Inflammatory macrophage treated with lipopolysaccharide for 1 hour (primary cell): ENCODE data around the gene COL17A1.

ENCODE experiments used
- DNase-seq, 2 donors: peaks; one replicate each; pipeline ENCODE4 v3.0.0-alpha.2; 2020 to 2022

Gene COL17A1

GRCh38 chr10:104029521-104029860, 56.2 kb downstream of the COL17A1 start:
- no peak for DNase-seq

GRCh38 chr10:104028823-104029520, 56.7 kb downstream of the COL17A1 start:
- DNase-seq = no peak

GRCh38 chr10:104028146-104028545, 57.5 kb downstream of the COL17A1 start:
- DNase-seq = no peak

- no peak for DNase-seq
Observed at GRCh38 chr10:104026762-104027161, 58.9 kb downstream of the COL17A1 start.

- no peak for DNase-seq
Observed at GRCh38 chr10:104025524-104025923, 60.2 kb downstream of the COL17A1 start.

- no peak for DNase-seq
Observed at GRCh38 chr10:104022026-104022425, 63.7 kb downstream of the COL17A1 start.

GRCh38 chr10:104021246-104021645, 64.4 kb downstream of the COL17A1 start:
- DNase-seq = no peak

- no peak for DNase-seq
Observed at GRCh38 chr10:104020020-104020419, 65.7 kb downstream of the COL17A1 start.

GRCh38 chr10:104018471-104018870, 67.2 kb downstream of the COL17A1 start:
- no peak for DNase-seq

- DNase-seq = no peak
Observed at GRCh38 chr10:104016661-104017060, 69.0 kb downstream of the COL17A1 start.

- peak in 1 of 2 donors; percentile 4 for DNase-seq
Observed at GRCh38 chr10:104014176-104014575, 71.5 kb downstream of the COL17A1 start.

- DNase-seq = no peak
Observed at GRCh38 chr10:104013489-104013888, 72.2 kb downstream of the COL17A1 start.

- no peak for DNase-seq
Observed at GRCh38 chr10:104011904-104012303, 73.8 kb downstream of the COL17A1 start.

- no peak for DNase-seq
Observed at GRCh38 chr10:104005172-104005863, 80.4 kb downstream of the COL17A1 start.

GRCh38 chr10:104002911-104003310, 82.8 kb downstream of the COL17A1 start:
- peak; percentile 29 to 43 for DNase-seq

GRCh38 chr10:103998805-103999204, 86.9 kb downstream of the COL17A1 start:
- no peak for DNase-seq

- no peak for DNase-seq
Observed at GRCh38 chr10:103995134-103995533, 90.5 kb downstream of the COL17A1 start.

- no peak for DNase-seq
Observed at GRCh38 chr10:103991393-103992128, 94.1 kb downstream of the COL17A1 start.

GRCh38 chr10:103990531-103990930, 95.1 kb downstream of the COL17A1 start:
- no peak for DNase-seq

- DNase-seq = no peak
Observed at GRCh38 chr10:103990121-103990520, 95.6 kb downstream of the COL17A1 start.

GRCh38 chr10:103986360-103986759, 99.3 kb downstream of the COL17A1 start:
- no peak for DNase-seq

GRCh38 chr10:103985726-103986125, 100.0 kb downstream of the COL17A1 start:
- DNase-seq = no peak

GRCh38 chr10:103983367-103983911, 102.2 kb downstream of the COL17A1 start:
- DNase-seq = no peak

GRCh38 chr10:103982639-103983038, 103.0 kb downstream of the COL17A1 start:
- DNase-seq = no peak
